ENCODE measurements around the gene NEGR1. TPM values are rescaled to one million over a fixed set of nuclear protein-coding genes. Genes with fewer than 3 reads are reported as not detected.

Gene NEGR1
- total RNA-seq, 1 donor from 2014 or later = 11.0 TPM

DNA sequence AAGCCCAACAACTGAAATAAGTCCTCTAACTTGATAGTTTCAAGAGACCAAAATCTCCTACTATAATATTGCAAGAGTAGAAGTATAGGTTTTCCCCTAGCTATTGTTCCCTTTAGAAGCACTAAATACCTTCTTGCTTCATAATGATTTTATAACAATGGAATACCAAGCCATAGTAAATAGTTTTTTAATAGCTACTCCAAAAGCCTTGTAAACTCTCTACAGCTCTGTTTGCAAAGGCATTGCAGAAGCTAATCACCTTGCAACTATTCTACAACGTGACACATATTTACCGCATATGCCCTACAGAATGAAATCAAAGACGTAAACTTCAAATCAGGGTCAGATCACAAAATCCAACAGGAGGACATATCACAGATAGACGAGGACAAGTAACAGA is 750.0 kb downstream of the NEGR1 start:
- Histone ChIP-seq H3K9me3 (ENCODE audit: control insufficient read depth in 3 of 3, low read length in 3 of 3) (no peaks in the 10 kb centered on the region), H3K4me3 (ENCODE audit: low read length in 3 of 3) (no peak overlapping the region), H3K36me3 (ENCODE audit: control insufficient read depth in 3 of 3, insufficient read depth in 3 of 3, low read length in 3 of 3) (no peaks in the 10 kb centered on the region), H3K4me1 (ENCODE audit: control insufficient read depth in 3 of 3, insufficient read depth in 3 of 3, low read length in 3 of 3) (no peaks in the 10 kb centered on the region), H3K27me3 (ENCODE audit: control insufficient read depth in 3 of 3, insufficient read depth in 3 of 3, low read length in 3 of 3) (no peaks in the 10 kb centered on the region), H3K9ac (ENCODE audit: low read depth in 1 of 3, low read length in 3 of 3) (no peak overlapping the region), H3K27ac (ENCODE audit: low read depth, low read length) (no peak overlapping the region)

DNA sequence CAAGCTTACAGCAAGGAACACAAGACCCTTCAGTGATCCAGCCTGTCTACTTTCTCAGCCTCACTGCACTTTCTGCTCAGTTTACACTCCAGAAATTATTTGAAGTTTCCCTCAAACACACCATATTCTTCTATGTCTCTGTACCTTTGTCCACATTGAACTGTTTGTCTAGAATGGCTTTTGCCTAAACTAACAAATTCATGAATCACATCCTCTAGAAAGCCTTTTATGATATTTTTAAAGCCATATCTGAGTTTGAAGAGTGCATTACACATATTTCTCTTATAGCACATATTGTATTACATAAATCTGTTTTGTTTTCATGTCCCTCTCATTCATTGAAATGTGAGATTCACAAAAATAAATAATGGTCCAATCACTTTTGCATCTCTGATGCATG is 755.5 kb downstream of the NEGR1 start:
- Histone ChIP-seq H3K36me3 (ENCODE audit: control insufficient read depth in 3 of 3, insufficient read depth in 3 of 3, low read length in 3 of 3) (no peaks in the 10 kb centered on the region), H3K4me1 (ENCODE audit: control insufficient read depth in 3 of 3, insufficient read depth in 3 of 3, low read length in 3 of 3) (no peaks in the 10 kb centered on the region), H3K4me3 (ENCODE audit: low read length in 3 of 3) (no peak overlapping the region), H3K9ac (ENCODE audit: low read depth in 1 of 3, low read length in 3 of 3) (no peak overlapping the region), H3K27ac (ENCODE audit: low read depth, low read length) (no peak overlapping the region), H3K9me3 (ENCODE audit: control insufficient read depth in 3 of 3, low read length in 3 of 3) (no peaks in the 10 kb centered on the region), H3K27me3 (ENCODE audit: control insufficient read depth in 3 of 3, insufficient read depth in 3 of 3, low read length in 3 of 3) (no peaks in the 10 kb centered on the region)

DNA sequence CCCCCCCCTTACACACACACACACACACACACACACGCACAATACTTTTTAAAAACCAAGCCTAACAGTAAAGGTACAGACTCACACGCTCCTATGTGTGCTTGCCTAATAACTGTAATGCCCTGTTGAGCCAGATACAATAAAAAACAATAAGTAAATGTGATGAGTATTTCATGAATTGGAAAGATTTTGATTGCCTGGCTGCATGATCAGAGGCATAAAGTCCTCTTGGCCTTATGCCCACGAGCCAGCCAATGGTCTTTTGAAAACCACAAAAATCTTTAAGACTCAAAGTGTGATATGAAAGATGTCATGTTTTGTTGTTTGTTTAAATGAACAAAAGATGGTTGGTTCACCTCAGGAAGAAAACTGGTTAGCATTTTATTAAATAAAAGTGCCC is 759.6 kb downstream of the NEGR1 start:
- Histone ChIP-seq H3K4me1 (ENCODE audit: control insufficient read depth in 3 of 3, insufficient read depth in 3 of 3, low read length in 3 of 3) (no peaks in the 10 kb centered on the region), H3K4me3 (ENCODE audit: low read length in 3 of 3) (no peak overlapping the region), H3K9me3 (ENCODE audit: control insufficient read depth in 3 of 3, low read length in 3 of 3) (no peaks in the 10 kb centered on the region), H3K27me3 (ENCODE audit: control insufficient read depth in 3 of 3, insufficient read depth in 3 of 3, low read length in 3 of 3) (no peaks in the 10 kb centered on the region), H3K36me3 (ENCODE audit: control insufficient read depth in 3 of 3, insufficient read depth in 3 of 3, low read length in 3 of 3) (no peaks in the 10 kb centered on the region), H3K9ac (ENCODE audit: low read depth in 1 of 3, low read length in 3 of 3) (no peak overlapping the region), H3K27ac (ENCODE audit: low read depth, low read length) (no peak overlapping the region)

- Histone ChIP-seq H3K4me1 (ENCODE audit: control insufficient read depth in 3 of 3, insufficient read depth in 3 of 3, low read length in 3 of 3) (no peaks in the 10 kb centered on the region), H3K9me3 (ENCODE audit: control insufficient read depth in 3 of 3, low read length in 3 of 3) (no peaks in the 10 kb centered on the region), H3K4me3 (ENCODE audit: low read length in 3 of 3) (no peak overlapping the region), H3K36me3 (ENCODE audit: control insufficient read depth in 3 of 3, insufficient read depth in 3 of 3, low read length in 3 of 3) (no peaks in the 10 kb centered on the region), H3K27me3 (ENCODE audit: control insufficient read depth in 3 of 3, insufficient read depth in 3 of 3, low read length in 3 of 3) (no peaks in the 10 kb centered on the region), H3K27ac (ENCODE audit: low read depth, low read length) (no peak overlapping the region), H3K9ac (ENCODE audit: low read depth in 1 of 3, low read length in 3 of 3) (no peak overlapping the region)
Observed at GRCh38 chr1:71521655-71522264, 760.6 kb downstream of the NEGR1 start.

DNA sequence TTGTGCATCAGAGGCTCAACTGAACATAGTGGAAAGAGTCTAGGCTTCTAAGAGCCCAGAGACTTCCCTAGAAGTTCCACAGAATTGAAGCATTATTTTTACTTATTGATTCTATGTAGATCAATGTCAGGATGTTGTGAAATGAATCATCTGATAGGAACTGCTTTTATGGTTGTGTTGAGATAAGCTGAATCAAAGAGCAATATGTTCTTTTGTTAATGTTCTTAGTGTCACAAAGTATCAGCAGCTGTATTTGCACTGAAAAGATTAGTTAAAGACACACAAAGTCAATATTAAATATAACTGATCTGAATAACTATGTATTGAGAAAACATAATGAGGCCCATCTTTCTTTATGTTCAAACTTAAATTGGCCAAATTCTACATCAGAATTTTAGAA is 770.8 kb downstream of the NEGR1 start:
- H3K9ac ChIP-seq (ENCODE audit: low read depth in 1 of 3, low read length in 3 of 3) = no peak overlapping the region
- H3K4me1 ChIP-seq (ENCODE audit: control insufficient read depth in 3 of 3, insufficient read depth in 3 of 3, low read length in 3 of 3) = no peaks in the 10 kb centered on the region
- H3K36me3 ChIP-seq (ENCODE audit: control insufficient read depth in 3 of 3, insufficient read depth in 3 of 3, low read length in 3 of 3) = no peaks in the 10 kb centered on the region

GRCh38 chr1:71510725-71511124 is 771.6 kb downstream of the NEGR1 start:
- no peaks in the 10 kb centered on the region for H3K4me1 ChIP-seq (ENCODE audit: control insufficient read depth in 3 of 3, insufficient read depth in 3 of 3, low read length in 3 of 3)

More for the DNA sequence above, 770.8 kb downstream of the NEGR1 start:
- H3K27me3 ChIP-seq (ENCODE audit: control insufficient read depth in 3 of 3, insufficient read depth in 3 of 3, low read length in 3 of 3) = no peaks in the 10 kb centered on the region
- no peak overlapping the region for H3K27ac ChIP-seq (ENCODE audit: low read depth, low read length)
- H3K4me3 ChIP-seq (ENCODE audit: low read length in 3 of 3) = no peak overlapping the region
- H3K9me3 ChIP-seq (ENCODE audit: control insufficient read depth in 3 of 3, low read length in 3 of 3) = no peaks in the 10 kb centered on the region

DNA sequence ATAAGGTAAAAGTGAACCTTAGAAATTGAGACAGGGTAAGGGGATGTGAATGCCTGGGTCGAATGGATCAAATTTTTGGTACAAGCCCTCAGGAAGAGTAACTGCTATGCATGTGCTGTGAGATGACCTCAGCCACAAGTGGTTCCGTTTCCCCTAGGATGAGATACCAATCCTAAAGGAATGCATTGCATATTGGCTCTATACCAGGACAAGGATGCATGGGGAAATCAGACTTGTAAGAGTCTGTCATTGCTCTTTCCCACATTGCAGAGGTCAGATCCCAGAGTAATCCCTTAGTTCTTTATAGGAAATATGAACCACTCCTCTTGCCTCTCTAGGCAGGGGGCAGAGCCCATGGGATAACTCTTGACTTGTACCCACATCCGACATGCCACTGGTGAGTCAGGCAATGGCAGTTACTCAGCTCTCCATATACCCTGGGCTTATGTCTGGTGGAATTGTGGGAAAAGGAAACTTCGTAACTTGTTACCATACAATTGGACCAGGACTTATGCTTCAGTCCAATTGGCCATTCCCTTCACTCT is 773.2 kb downstream of the NEGR1 start:
- H3K27ac ChIP-seq (ENCODE audit: low read depth, low read length) = no peak overlapping the region
- no peak overlapping the region for H3K9ac ChIP-seq (ENCODE audit: low read depth in 1 of 3, low read length in 3 of 3)
- no peak overlapping the region for H3K4me3 ChIP-seq (ENCODE audit: low read length in 3 of 3)
- no peaks in the 10 kb centered on the region for H3K4me1 ChIP-seq (ENCODE audit: control insufficient read depth in 3 of 3, insufficient read depth in 3 of 3, low read length in 3 of 3)
- no peaks in the 10 kb centered on the region for H3K27me3 ChIP-seq (ENCODE audit: control insufficient read depth in 3 of 3, insufficient read depth in 3 of 3, low read length in 3 of 3)
- H3K36me3 ChIP-seq (ENCODE audit: control insufficient read depth in 3 of 3, insufficient read depth in 3 of 3, low read length in 3 of 3) = no peaks in the 10 kb centered on the region
- no peaks in the 10 kb centered on the region for H3K9me3 ChIP-seq (ENCODE audit: control insufficient read depth in 3 of 3, low read length in 3 of 3)

More at GRCh38 chr1:71510725-71511124, 771.6 kb downstream of the NEGR1 start:
- Histone ChIP-seq H3K9me3 (ENCODE audit: control insufficient read depth in 3 of 3, low read length in 3 of 3) (no peaks in the 10 kb centered on the region), H3K27ac (ENCODE audit: low read depth, low read length) (no peak overlapping the region), H3K36me3 (ENCODE audit: control insufficient read depth in 3 of 3, insufficient read depth in 3 of 3, low read length in 3 of 3) (no peaks in the 10 kb centered on the region), H3K9ac (ENCODE audit: low read depth in 1 of 3, low read length in 3 of 3) (no peak overlapping the region), H3K27me3 (ENCODE audit: control insufficient read depth in 3 of 3, insufficient read depth in 3 of 3, low read length in 3 of 3) (no peaks in the 10 kb centered on the region), H3K4me3 (ENCODE audit: low read length in 3 of 3) (no peak overlapping the region)

- H3K36me3 ChIP-seq (ENCODE audit: control insufficient read depth in 3 of 3, insufficient read depth in 3 of 3, low read length in 3 of 3) = no peaks in the 10 kb centered on the region
- no peaks in the 10 kb centered on the region for H3K9me3 ChIP-seq (ENCODE audit: control insufficient read depth in 3 of 3, low read length in 3 of 3)
- H3K27me3 ChIP-seq (ENCODE audit: control insufficient read depth in 3 of 3, insufficient read depth in 3 of 3, low read length in 3 of 3) = no peaks in the 10 kb centered on the region
- H3K4me3 ChIP-seq (ENCODE audit: low read length in 3 of 3) = no peak overlapping the region
- no peak overlapping the region for H3K27ac ChIP-seq (ENCODE audit: low read depth, low read length)
- H3K9ac ChIP-seq (ENCODE audit: low read depth in 1 of 3, low read length in 3 of 3) = no peak overlapping the region
- H3K4me1 ChIP-seq (ENCODE audit: control insufficient read depth in 3 of 3, insufficient read depth in 3 of 3, low read length in 3 of 3) = no peaks in the 10 kb centered on the region
Observed at GRCh38 chr1:71502006-71502405, 780.3 kb downstream of the NEGR1 start.

DNA sequence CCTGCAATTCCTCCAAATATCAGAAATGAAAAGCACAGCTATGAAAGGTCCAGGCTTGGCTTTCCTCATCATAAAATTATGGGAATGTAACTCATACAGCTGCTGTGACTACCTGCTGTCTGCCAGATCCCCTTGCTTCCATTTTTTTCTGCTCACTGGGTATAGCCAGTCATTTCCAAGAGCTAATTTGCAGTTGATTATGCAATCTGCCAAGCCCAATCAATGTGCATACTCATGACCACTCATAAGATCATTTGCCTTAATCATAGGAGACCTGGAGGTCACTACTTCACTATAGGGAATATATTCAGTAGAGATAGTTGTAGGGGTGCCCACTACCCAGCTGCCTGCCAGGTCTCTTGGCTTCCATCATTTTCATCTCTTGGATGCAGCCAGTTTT is 783.8 kb downstream of the NEGR1 start:
- Histone ChIP-seq H3K36me3 (ENCODE audit: control insufficient read depth in 3 of 3, insufficient read depth in 3 of 3, low read length in 3 of 3) (no peaks in the 10 kb centered on the region), H3K9ac (ENCODE audit: low read depth in 1 of 3, low read length in 3 of 3) (no peak overlapping the region), H3K27ac (ENCODE audit: low read depth, low read length) (no peak overlapping the region), H3K4me1 (ENCODE audit: control insufficient read depth in 3 of 3, insufficient read depth in 3 of 3, low read length in 3 of 3) (no peaks in the 10 kb centered on the region), H3K27me3 (ENCODE audit: control insufficient read depth in 3 of 3, insufficient read depth in 3 of 3, low read length in 3 of 3) (no peaks in the 10 kb centered on the region), H3K4me3 (ENCODE audit: low read length in 3 of 3) (no peak overlapping the region), H3K9me3 (ENCODE audit: control insufficient read depth in 3 of 3, low read length in 3 of 3) (no peaks in the 10 kb centered on the region)

GRCh38 chr1:71494163-71494562 is 788.2 kb downstream of the NEGR1 start:
- no peaks in the 10 kb centered on the region for H3K36me3 ChIP-seq (ENCODE audit: control insufficient read depth in 3 of 3, insufficient read depth in 3 of 3, low read length in 3 of 3)
- H3K27me3 ChIP-seq (ENCODE audit: control insufficient read depth in 3 of 3, insufficient read depth in 3 of 3, low read length in 3 of 3) = no peaks in the 10 kb centered on the region
- no peaks in the 10 kb centered on the region for H3K9me3 ChIP-seq (ENCODE audit: control insufficient read depth in 3 of 3, low read length in 3 of 3)
- H3K27ac ChIP-seq (ENCODE audit: low read depth, low read length) = no peak overlapping the region
- no peaks in the 10 kb centered on the region for H3K4me1 ChIP-seq (ENCODE audit: control insufficient read depth in 3 of 3, insufficient read depth in 3 of 3, low read length in 3 of 3)
- no peak overlapping the region for H3K9ac ChIP-seq (ENCODE audit: low read depth in 1 of 3, low read length in 3 of 3)
- H3K4me3 ChIP-seq (ENCODE audit: low read length in 3 of 3) = no peak overlapping the region

Measured in skeletal muscle tissue (tissue), 4 donors.